Measurements from ENCODE around the gene GGT6. TPM values are rescaled to one million over a fixed set of nuclear protein-coding genes. Genes with fewer than 3 reads are reported as not detected.

The GGT6 gene
- total and polyA plus RNA-seq, 8 donors, result 20.7 to 36.1 (median 32.9) TPM

DNA sequence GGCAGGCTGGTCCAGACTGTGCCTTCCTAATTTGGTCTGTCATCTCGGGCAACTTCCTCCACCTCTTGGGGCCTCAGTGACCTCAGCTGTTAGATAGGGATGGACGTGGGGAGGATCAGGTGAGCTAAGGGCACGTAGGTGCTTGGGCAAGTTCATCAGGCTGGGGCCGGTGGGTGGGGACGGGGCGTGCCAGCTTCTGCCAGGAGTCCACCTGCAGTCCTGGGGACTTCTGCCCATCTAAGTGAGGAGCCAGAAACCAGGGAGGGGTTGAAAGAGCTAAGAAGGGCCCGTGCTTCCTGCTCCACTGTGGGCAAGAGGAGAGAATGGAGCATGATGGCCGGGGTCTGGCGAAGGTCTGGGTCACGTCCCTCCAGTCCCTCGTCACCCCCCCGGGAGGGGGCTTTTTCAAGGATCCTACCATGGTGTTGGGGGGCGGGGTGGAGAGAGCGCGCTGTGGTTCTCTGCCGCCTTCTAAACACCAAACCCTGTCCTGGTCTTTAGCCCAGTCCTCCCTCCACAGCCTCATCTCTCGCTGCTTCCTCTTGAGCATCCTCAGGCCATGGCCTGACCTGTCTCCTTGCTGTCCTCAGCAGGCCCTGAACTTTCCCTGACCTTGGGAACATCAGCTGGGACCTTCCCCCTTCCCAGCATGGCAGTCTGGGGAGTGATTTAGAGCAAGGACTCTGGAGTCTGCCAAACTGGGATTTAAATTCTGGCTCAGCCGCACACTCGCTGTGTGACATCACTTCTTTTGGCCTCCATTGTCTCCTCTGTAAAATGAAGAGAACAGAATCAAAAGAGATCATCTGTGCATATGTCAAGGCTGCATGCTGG is 40.1 kb downstream of the GGT6 start:
- intact Hi-C loops (cut with DNase I), result no loop called here
- no peak for FAIRE-seq
- no peaks in the 10 kb centered on the region for H3K9me3 ChIP-seq
- H3K27ac ChIP-seq, result peak overlapping the region; percentile 42 to 87 (median 62)
- 85 to 91% methylated on average over 18 to 19 of the region's 19 CpGs for WGBS, 2 donors
- peak in 1 of 6 donors; percentile 66 for DNase-seq
- H3K4me3 ChIP-seq, result no peak overlapping the region
- TF ChIP-seq, protein P1, sequence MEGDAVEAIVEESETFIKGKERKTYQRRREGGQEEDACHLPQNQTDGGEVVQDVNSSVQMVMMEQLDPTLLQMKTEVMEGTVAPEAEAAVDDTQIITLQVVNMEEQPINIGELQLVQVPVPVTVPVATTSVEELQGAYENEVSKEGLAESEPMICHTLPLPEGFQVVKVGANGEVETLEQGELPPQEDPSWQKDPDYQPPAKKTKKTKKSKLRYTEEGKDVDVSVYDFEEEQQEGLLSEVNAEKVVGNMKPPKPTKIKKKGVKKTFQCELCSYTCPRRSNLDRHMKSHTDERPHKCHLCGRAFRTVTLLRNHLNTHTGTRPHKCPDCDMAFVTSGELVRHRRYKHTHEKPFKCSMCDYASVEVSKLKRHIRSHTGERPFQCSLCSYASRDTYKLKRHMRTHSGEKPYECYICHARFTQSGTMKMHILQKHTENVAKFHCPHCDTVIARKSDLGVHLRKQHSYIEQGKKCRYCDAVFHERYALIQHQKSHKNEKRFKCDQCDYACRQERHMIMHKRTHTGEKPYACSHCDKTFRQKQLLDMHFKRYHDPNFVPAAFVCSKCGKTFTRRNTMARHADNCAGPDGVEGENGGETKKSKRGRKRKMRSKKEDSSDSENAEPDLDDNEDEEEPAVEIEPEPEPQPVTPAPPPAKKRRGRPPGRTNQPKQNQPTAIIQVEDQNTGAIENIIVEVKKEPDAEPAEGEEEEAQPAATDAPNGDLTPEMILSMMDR (IDR thresholded peaks at IDR 0.05), result no peak
- no peaks in the 10 kb centered on the region for H3K27me3 ChIP-seq
- H3K36me3 ChIP-seq, result no peaks in the 10 kb centered on the region
- no peak for ATAC-seq
- peaks cover 6 to 35% (median 23%) of the 10 kb centered on the region in 3 donors for H3K4me1 ChIP-seq

DNA sequence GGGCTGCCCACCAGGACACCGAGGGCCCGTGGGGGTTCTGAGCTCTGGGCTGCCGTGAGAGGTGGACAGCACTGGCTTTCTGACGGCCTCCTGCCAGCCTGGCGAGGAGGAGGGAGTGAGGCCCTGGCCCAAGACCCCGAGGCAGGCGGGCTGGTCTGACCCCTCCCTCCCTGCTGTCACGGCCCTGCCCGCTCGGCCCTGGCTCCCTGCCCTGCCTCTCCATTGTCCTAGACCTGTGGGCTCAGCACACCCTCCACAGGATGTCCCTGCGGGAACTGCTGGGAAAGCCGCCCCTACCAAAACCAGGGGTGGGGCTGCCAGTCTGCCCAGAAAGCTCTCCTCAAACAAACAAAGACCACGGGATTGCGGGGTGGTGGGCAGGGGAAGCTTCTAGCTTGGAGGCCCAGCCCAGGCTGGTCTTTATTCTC is 41.0 kb downstream of the GGT6 start:
- WGBS, 2 donors, result 59 to 68% methylated on average over 14 of the region's 14 CpGs
- peak overlapping the region; percentile 33 to 87 (median 66) for H3K27ac ChIP-seq
- H3K4me1 ChIP-seq, result peaks cover 15 to 44% (median 32%) of the 10 kb centered on the region in 3 donors
- H3K27me3 ChIP-seq, result no peaks in the 10 kb centered on the region
- no peak for FAIRE-seq
- intact Hi-C loops (cut with DNase I), result no loop called here
- peak; percentile 49 to 83 (median 68) for DNase-seq
- TF ChIP-seq, protein P1 (IDR thresholded peaks at IDR 0.05), result no peak
- no peaks in the 10 kb centered on the region for H3K9me3 ChIP-seq
- no peaks in the 10 kb centered on the region for H3K36me3 ChIP-seq
- ATAC-seq, result peak in 3 of 4 donors; percentile 6 to 34 (median 8)
- no peak overlapping the region for H3K4me3 ChIP-seq

DNA sequence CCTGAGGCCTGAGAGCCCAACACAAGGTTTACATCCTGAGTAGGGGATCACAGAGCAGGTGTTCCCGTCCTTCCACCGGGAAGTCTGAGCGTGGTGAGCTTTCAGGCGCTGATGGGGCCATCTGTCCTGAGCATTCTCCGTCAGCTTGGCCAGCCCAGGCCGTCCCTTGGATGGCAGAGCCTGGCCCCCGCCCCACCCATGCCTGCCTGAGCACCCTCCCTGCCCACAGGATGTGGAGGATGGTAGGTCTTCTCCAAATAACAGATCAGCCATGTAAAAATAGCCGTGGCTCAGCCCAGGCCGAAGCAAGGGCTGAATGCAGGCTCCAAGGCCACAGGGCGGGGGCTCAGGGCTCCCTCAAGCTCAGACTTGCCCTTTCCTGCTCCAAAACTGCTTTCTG is 41.5 kb downstream of the GGT6 start:
- WGBS, 2 donors, result 82 to 89% methylated on average over 10 of the region's 10 CpGs
- FAIRE-seq (no peak), DNase-seq (peak in 1 of 6 donors; percentile 55), ATAC-seq (no peak)
- intact Hi-C loops (cut with DNase I), result no loop called here
- Histone ChIP-seq H3K4me3 (no peak overlapping the region), H3K27me3 (no peaks in the 10 kb centered on the region), H3K27ac (peak overlapping the region; percentile 33 to 87 (median 66)), H3K9me3 (no peaks in the 10 kb centered on the region), H3K36me3 (no peaks in the 10 kb centered on the region), H3K4me1 (peaks cover 20 to 49% (median 36%) of the 10 kb centered on the region in 3 donors)
- TF ChIP-seq, protein P1 (IDR thresholded peaks at IDR 0.05), result no peak

DNA sequence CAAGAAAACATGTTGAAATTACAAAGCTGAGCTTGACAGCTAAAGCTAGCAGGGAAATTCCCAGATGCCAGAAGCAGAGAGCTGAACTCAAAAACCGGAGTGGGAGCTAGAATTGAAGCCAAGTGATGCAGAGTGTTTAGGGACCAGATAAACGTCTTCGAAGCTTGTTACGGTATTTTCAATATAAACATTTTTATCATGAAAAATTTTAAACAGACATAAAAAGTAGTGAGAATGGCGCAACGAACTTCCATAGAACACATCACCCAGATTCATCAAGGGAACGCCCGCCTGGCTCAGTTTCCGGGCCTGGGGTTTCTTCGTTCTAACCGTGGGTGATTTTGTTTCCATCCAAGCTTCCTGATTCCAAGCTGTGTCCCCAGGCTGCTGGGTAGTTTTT is 43.6 kb downstream of the GGT6 start:
- Histone ChIP-seq H3K4me1 (peaks cover 29 to 56% (median 44%) of the 10 kb centered on the region in 3 donors), H3K9me3 (no peaks in the 10 kb centered on the region), H3K36me3 (no peaks in the 10 kb centered on the region), H3K4me3 (no peak overlapping the region), H3K27ac (peak overlapping the region in 2 of 4 donors; percentile 73 to 86), H3K27me3 (no peaks in the 10 kb centered on the region)
- WGBS, 2 donors, result 73 to 77% methylated on average over 11 of the region's 11 CpGs
- TF ChIP-seq, protein P1 (IDR thresholded peaks at IDR 0.05), result no peak
- FAIRE-seq (no peak), ATAC-seq (no peak), DNase-seq (no peak)
- intact Hi-C loops (cut with DNase I), result no loop called here

DNA sequence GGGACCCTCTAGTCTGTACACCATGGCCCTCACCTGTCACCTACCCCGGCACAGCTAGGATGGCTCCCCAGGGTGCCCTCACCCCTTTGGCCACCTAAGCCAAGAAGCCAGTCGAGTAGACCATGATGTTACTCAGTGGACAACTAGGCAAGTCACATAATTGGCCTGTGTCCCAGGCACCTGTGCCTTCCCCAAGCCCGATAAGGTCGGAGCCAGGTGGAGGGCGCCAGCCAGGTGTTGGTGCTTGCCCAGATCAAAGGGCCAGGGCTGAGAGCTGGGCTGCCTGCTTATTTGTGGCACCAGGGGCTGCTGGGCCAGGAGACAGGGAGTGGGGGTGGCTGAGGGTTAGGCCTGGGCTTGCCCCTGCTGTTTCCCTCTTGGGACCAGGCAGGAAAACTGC is 44.9 kb downstream of the GGT6 start:
- WGBS, 2 donors, result 21 to 22% methylated on average over 5 of the region's 5 CpGs
- no peaks in the 10 kb centered on the region for H3K27me3 ChIP-seq
- peak overlapping the region; percentile 58 to 86 (median 71) for H3K27ac ChIP-seq
- ATAC-seq, result peak; percentile 83 to 89 (median 86)
- no peaks in the 10 kb centered on the region for H3K9me3 ChIP-seq
- H3K4me1 ChIP-seq, result peaks cover 24 to 48% (median 44%) of the 10 kb centered on the region in 3 donors
- no peak for FAIRE-seq
- peak; percentile 87 to 99 (median 95) for DNase-seq
- intact Hi-C loops (cut with DNase I), result no loop called here
- no peaks in the 10 kb centered on the region for H3K36me3 ChIP-seq
- H3K4me3 ChIP-seq, result no peak overlapping the region
- TF ChIP-seq, protein P1 (IDR thresholded peaks at IDR 0.05), result no peak

Measured in pancreas (tissue), 10 donors.